NT2/D1 (cell line): ENCODE results near the gene TBCD.

Experiments
- DNase-seq: peaks from one replicate; pipeline ENCODE4 v3.0.0-alpha.2; 2011; ENCODE audit warnings: low read depth, low spot score
- H3K27me3 ChIP-seq: 2 replicates; pipeline ENCODE4 v1.6.0; 2011; ENCODE audit warnings: mild to moderate bottlenecking; ENCODE audit not compliant: insufficient read length, insufficient read depth
- H3K36me3 ChIP-seq: 2 replicates; pipeline ENCODE4 v1.6.1; 2011; ENCODE audit warnings: mild to moderate bottlenecking, low read length, mixed read lengths; ENCODE audit not compliant: insufficient read depth, insufficient read length
- H3K4me1 ChIP-seq: 2 replicates; pipeline ENCODE4 v1.5.1; 2011; ENCODE audit not compliant: insufficient read depth, insufficient read length
- H3K4me3 ChIP-seq: 2 replicates; pipeline ENCODE4 v1.5.1; 2011; ENCODE audit warnings: low read depth; ENCODE audit not compliant: insufficient read length
- H3K9ac ChIP-seq: 2 replicates; pipeline ENCODE4 v1.6.0; 2011; ENCODE audit warnings: low read depth; ENCODE audit not compliant: insufficient read length
- H3K9me3 ChIP-seq: 2 replicates; pipeline ENCODE4 v1.5.1; 2011; ENCODE audit warnings: mild to moderate bottlenecking, low read length; ENCODE audit not compliant: insufficient read depth
- SUZ12 ChIP-seq: IDR thresholded peaks from 2 replicates; pipeline ENCODE4 v1.6.1; 2011; ENCODE audit not compliant: insufficient read length, insufficient read depth; ENCODE audit errors: extremely low read depth
- YY1 ChIP-seq: IDR thresholded peaks from 2 replicates; pipeline ENCODE4 v1.6.1; 2011; ENCODE audit not compliant: insufficient read length, insufficient read depth
- ZNF274 ChIP-seq: IDR thresholded peaks from 2 replicates; pipeline ENCODE4 v1.6.1; 2011; ENCODE audit warnings: mild to moderate bottlenecking, low read depth, low read length

The TBCD gene

GRCh38 chr17:82938486-82938872 lies 186.6 kb downstream of the TBCD start:
- no peak for DNase-seq
- peaks cover 81% of the 10 kb centered on the region for H3K36me3 ChIP-seq
- no peaks in the 10 kb centered on the region for H3K27me3 ChIP-seq
- TF ChIP-seq ZNF274 (no peak), YY1 (no peak), SUZ12 (no peak)
- H3K4me1 ChIP-seq, result peaks cover 3% of the 10 kb centered on the region
- H3K9me3 ChIP-seq, result peaks cover 11% of the 10 kb centered on the region; the same call in 1 of the 2 replicates
- H3K4me3 ChIP-seq, result no peak overlapping the region
- no peak overlapping the region for H3K9ac ChIP-seq

GRCh38 chr17:82938873-82939620 lies 187.2 kb downstream of the TBCD start:
- Histone ChIP-seq H3K4me1 (peaks cover 3% of the 10 kb centered on the region), H3K4me3 (no peak overlapping the region), H3K27me3 (no peaks in the 10 kb centered on the region), H3K9me3 (peaks cover 17% of the 10 kb centered on the region), H3K36me3 (peaks cover 81% of the 10 kb centered on the region), H3K9ac (no peak overlapping the region)
- DNase-seq, result no peak
- TF ChIP-seq ZNF274 (no peak), SUZ12 (no peak), YY1 (no peak)

- no peak overlapping the region for H3K4me3 ChIP-seq
- no peak for TF ChIP-seq YY1
- TF ChIP-seq ZNF274, result no peak
- TF ChIP-seq SUZ12, result no peak
- H3K9me3 ChIP-seq, result peaks cover 23% of the 10 kb centered on the region
- no peaks in the 10 kb centered on the region for H3K27me3 ChIP-seq
- no peak for DNase-seq
- H3K4me1 ChIP-seq, result peaks cover 3% of the 10 kb centered on the region
- peaks cover 84% of the 10 kb centered on the region for H3K36me3 ChIP-seq
- no peak overlapping the region for H3K9ac ChIP-seq
Observed at GRCh38 chr17:82939621-82940135, 187.8 kb downstream of the TBCD start.

GRCh38 chr17:82940226-82941020 lies 188.6 kb downstream of the TBCD start:
- H3K9me3 ChIP-seq, result peaks cover 31% of the 10 kb centered on the region
- peaks cover 79% of the 10 kb centered on the region for H3K36me3 ChIP-seq
- TF ChIP-seq YY1 (no peak), ZNF274 (no peak), SUZ12 (no peak)
- no peak overlapping the region for H3K9ac ChIP-seq
- H3K27me3 ChIP-seq, result no peaks in the 10 kb centered on the region
- H3K4me1 ChIP-seq, result peaks cover 3% of the 10 kb centered on the region
- H3K4me3 ChIP-seq, result no peak overlapping the region
- no peak for DNase-seq

GRCh38 chr17:82941021-82942001 lies 189.4 kb downstream of the TBCD start:
- Histone ChIP-seq H3K27me3 (no peaks in the 10 kb centered on the region), H3K36me3 (peaks cover 78% of the 10 kb centered on the region), H3K9me3 (peaks cover 40% of the 10 kb centered on the region), H3K4me1 (peaks cover 3% of the 10 kb centered on the region), H3K9ac (no peak overlapping the region), H3K4me3 (no peak overlapping the region)
- DNase-seq, result no peak
- no peak for TF ChIP-seq SUZ12
- TF ChIP-seq YY1, result no peak
- TF ChIP-seq ZNF274, result no peak

GRCh38 chr17:82942166-82943130 lies 190.6 kb downstream of the TBCD start:
- no peak for TF ChIP-seq ZNF274
- TF ChIP-seq YY1, result no peak
- no peak for TF ChIP-seq SUZ12

More at GRCh38 chr17:82942166-82943130, 190.6 kb downstream of the TBCD start:
- no peak overlapping the region for H3K4me3 ChIP-seq
- peaks cover 51% of the 10 kb centered on the region for H3K9me3 ChIP-seq
- no peaks in the 10 kb centered on the region for H3K27me3 ChIP-seq
- H3K4me1 ChIP-seq, result no peaks in the 10 kb centered on the region
- DNase-seq, result no peak
- peaks cover 73% of the 10 kb centered on the region for H3K36me3 ChIP-seq
- no peak overlapping the region for H3K9ac ChIP-seq
